ENCODE data around the gene PPEF2. TPM values are rescaled to one million over a fixed set of nuclear protein-coding genes. Genes with fewer than 3 reads are reported as not detected.

The PPEF2 gene
- total and polyA plus RNA-seq, 2 experiments from 2014 or later, result not detected

DNA sequence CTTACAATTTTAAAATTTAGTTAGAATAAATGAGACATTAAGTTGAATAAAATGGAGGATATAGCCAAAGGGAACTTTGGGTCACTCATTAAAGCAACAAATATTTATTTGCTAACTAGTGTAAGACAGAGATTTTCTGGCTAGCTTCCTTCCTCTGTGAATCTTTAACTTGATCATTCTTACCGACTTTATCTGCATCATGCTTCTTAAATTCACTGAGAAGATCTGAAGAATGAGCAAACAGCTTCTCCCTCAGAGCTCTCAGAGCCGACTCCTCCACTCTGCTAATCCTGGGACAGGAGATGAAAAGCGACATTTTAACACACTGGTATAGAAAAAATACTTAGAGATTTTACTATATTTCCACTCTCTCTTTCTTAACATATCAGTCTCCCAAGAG lies 35.1 kb downstream of the PPEF2 start:
- Histone ChIP-seq H3K9me2 (replicated peaks; ENCODE audit: insufficient read depth) (no peaks in the 10 kb centered on the region), H3K27me3 (no peaks in the 10 kb centered on the region), H2AFZ (no peak overlapping the region), H3K4me2 (no peak overlapping the region), H3K27ac (no peak overlapping the region), H3K4me1 (ENCODE audit: insufficient read depth) (no peaks in the 10 kb centered on the region), H3K79me2 (no peaks in the 10 kb centered on the region), H3K36me3 (replicated peaks; ENCODE audit: insufficient read depth, low read depth) (no peaks in the 10 kb centered on the region), H3K9me3 (ENCODE audit: low read depth) (no peaks in the 10 kb centered on the region), H4K20me1 (ENCODE audit: insufficient read depth, poor library complexity, severe bottlenecking) (no peaks in the 10 kb centered on the region), H3K4me3 (no peak overlapping the region)
- DNase-seq (ENCODE audit: low spot score), result no peak
- TF ChIP-seq EZH2phosphoT487 (IDR thresholded peaks at IDR 0.05; ENCODE audit: low read depth, severe bottlenecking, unreplicated experiment), result no peak
- TF ChIP-seq EZH2 (IDR thresholded peaks at IDR 0.05; ENCODE audit: borderline replicate concordance), result no peak
- TF ChIP-seq, protein P1, sequence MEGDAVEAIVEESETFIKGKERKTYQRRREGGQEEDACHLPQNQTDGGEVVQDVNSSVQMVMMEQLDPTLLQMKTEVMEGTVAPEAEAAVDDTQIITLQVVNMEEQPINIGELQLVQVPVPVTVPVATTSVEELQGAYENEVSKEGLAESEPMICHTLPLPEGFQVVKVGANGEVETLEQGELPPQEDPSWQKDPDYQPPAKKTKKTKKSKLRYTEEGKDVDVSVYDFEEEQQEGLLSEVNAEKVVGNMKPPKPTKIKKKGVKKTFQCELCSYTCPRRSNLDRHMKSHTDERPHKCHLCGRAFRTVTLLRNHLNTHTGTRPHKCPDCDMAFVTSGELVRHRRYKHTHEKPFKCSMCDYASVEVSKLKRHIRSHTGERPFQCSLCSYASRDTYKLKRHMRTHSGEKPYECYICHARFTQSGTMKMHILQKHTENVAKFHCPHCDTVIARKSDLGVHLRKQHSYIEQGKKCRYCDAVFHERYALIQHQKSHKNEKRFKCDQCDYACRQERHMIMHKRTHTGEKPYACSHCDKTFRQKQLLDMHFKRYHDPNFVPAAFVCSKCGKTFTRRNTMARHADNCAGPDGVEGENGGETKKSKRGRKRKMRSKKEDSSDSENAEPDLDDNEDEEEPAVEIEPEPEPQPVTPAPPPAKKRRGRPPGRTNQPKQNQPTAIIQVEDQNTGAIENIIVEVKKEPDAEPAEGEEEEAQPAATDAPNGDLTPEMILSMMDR (IDR thresholded peaks at IDR 0.05; ENCODE audit: poor library complexity), result no peak
- WGBS (ENCODE audit: low lambda C conversion rate, missing lambda C conversion rate), result 55% methylated on average over 3 of the region's 3 CpGs

DNA sequence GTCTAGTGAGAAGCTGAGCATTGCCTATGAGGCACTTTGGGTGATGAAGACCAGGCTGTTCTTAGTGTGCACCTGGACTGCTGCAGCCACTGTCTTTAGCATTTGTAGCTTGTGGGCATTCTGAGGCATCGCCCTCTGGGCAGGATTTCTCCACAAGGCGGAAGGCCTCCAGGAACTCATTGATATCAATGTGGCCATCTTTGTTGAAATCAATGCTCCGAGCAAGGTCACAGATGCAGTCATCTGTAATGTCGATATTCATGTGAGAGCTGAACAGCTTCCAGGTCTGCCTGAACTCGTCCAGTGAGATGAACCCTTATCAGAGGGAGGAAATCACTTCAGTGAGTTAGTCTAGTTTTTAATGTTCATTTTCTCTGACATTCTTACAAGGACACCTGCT lies 41.6 kb downstream of the PPEF2 start:
- Histone ChIP-seq H3K4me2 (no peak overlapping the region), H2AFZ (no peak overlapping the region), H3K4me1 (ENCODE audit: insufficient read depth) (no peaks in the 10 kb centered on the region), H3K27me3 (no peaks in the 10 kb centered on the region), H3K79me2 (no peaks in the 10 kb centered on the region), H3K9me3 (ENCODE audit: low read depth) (no peaks in the 10 kb centered on the region), H3K27ac (no peak overlapping the region), H3K4me3 (no peak overlapping the region), H3K9me2 (replicated peaks; ENCODE audit: insufficient read depth) (no peaks in the 10 kb centered on the region), H4K20me1 (ENCODE audit: insufficient read depth, poor library complexity, severe bottlenecking) (no peaks in the 10 kb centered on the region), H3K36me3 (replicated peaks; ENCODE audit: insufficient read depth, low read depth) (no peaks in the 10 kb centered on the region)
- no peak for DNase-seq (ENCODE audit: low spot score)
- TF ChIP-seq EZH2 (IDR thresholded peaks at IDR 0.05; ENCODE audit: borderline replicate concordance), result no peak
- 82% methylated on average over 5 of the region's 5 CpGs for WGBS (ENCODE audit: low lambda C conversion rate, missing lambda C conversion rate)

DNA sequence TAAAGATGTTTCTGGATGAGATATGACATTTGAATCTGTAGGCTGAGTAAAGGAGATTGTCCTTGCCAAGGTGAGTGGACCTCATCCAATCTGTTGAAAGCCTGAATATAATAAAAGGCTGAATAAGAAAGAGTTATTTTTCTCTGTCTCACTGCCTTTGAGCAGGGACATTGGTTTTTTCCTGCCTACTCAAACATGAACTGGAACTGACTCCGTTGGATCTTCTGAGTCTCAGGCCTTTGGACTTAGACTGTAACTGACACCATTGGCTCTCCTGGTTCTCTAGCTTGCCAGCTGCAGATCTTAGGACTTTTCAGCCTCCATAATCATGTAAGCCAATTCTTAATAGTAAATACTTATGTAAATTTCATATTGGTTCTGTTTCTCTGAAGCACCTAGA lies 43.5 kb downstream of the PPEF2 start:
- TF ChIP-seq, protein P1 (IDR thresholded peaks at IDR 0.05; ENCODE audit: poor library complexity), result no peak
- TF ChIP-seq EZH2 (IDR thresholded peaks at IDR 0.05; ENCODE audit: borderline replicate concordance), result no peak
- Histone ChIP-seq H3K9me3 (ENCODE audit: low read depth) (no peaks in the 10 kb centered on the region), H4K20me1 (ENCODE audit: insufficient read depth, poor library complexity, severe bottlenecking) (no peaks in the 10 kb centered on the region), H3K27ac (no peak overlapping the region), H3K79me2 (no peaks in the 10 kb centered on the region), H2AFZ (no peak overlapping the region), H3K4me2 (no peak overlapping the region), H3K4me3 (no peak overlapping the region), H3K27me3 (no peaks in the 10 kb centered on the region), H3K36me3 (replicated peaks; ENCODE audit: insufficient read depth, low read depth) (no peaks in the 10 kb centered on the region), H3K4me1 (ENCODE audit: insufficient read depth) (no peaks in the 10 kb centered on the region), H3K9me2 (replicated peaks; ENCODE audit: insufficient read depth) (no peaks in the 10 kb centered on the region)
- no peak for DNase-seq (ENCODE audit: low spot score)
- 100% methylated on average over 1 of the region's 1 CpG for WGBS (ENCODE audit: low lambda C conversion rate, missing lambda C conversion rate)

DNA sequence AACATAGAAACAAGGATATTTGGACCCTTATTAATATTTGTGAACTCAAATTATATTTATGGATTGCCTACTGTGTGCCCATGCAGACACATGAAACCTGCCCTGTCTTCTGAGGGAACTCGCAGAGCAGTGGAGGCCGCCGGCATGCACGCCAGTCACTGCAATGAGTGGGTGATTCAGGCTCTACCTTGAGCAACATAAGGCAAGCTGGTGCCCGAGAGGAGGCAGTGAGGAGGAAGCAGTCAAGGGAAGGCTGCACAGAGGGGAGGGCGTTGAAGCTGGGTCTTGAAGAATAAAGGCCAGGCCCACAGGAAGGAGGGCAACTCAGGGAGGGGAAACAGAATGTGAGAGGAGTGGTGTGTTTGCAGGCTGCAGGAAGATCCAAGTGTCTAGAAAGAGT lies 52.8 kb downstream of the PPEF2 start:
- Histone ChIP-seq H3K4me1 (ENCODE audit: insufficient read depth) (peaks cover 5% of the 10 kb centered on the region), H3K27me3 (no peaks in the 10 kb centered on the region), H3K4me3 (no peak overlapping the region), H2AFZ (no peak overlapping the region), H3K4me2 (no peak overlapping the region), H3K36me3 (replicated peaks; ENCODE audit: insufficient read depth, low read depth) (no peaks in the 10 kb centered on the region), H3K27ac (no peak overlapping the region), H3K9me3 (ENCODE audit: low read depth) (no peaks in the 10 kb centered on the region), H3K79me2 (no peaks in the 10 kb centered on the region), H4K20me1 (ENCODE audit: insufficient read depth, poor library complexity, severe bottlenecking) (no peaks in the 10 kb centered on the region), H3K9me2 (replicated peaks; ENCODE audit: insufficient read depth) (no peaks in the 10 kb centered on the region)
- WGBS (ENCODE audit: low lambda C conversion rate, missing lambda C conversion rate), result 79% methylated on average over 6 of the region's 6 CpGs
- TF ChIP-seq EZH2 (IDR thresholded peaks at IDR 0.05; ENCODE audit: borderline replicate concordance) (no peak), EZH2phosphoT487 (IDR thresholded peaks at IDR 0.05; ENCODE audit: low read depth, severe bottlenecking, unreplicated experiment) (no peak)
- TF ChIP-seq, protein P1 (IDR thresholded peaks at IDR 0.05; ENCODE audit: poor library complexity), result no peak
- no peak for DNase-seq (ENCODE audit: low spot score)

Data from hepatocyte (in vitro differentiated cells).